Measurements from ENCODE around the gene NPAS3.
A peak's percentile ranks its signal among the peaks of the same experiment; 100 is the strongest.

Gene NPAS3

GRCh38 chr14:32938719-32939253, at the start of gene NPAS3:
NPAS3 (plus strand) TSS chr14:32938879.
- peak within 1 kb of the TSS in 4 of 5 donors; percentile 60 to 78 (median 73) for H3K9ac ChIP-seq (ENCODE audit: low read length in 5 of 5)
- H3K36me3 ChIP-seq (ENCODE audit: control insufficient read depth in 5 of 5, insufficient read depth in 5 of 5, low read length in 5 of 5) = no peaks in the 10 kb centered on the region
- no peaks in the 10 kb centered on the region for H3K9me3 ChIP-seq (ENCODE audit: control insufficient read depth in 5 of 5, low read length in 5 of 5)
- peak within 1 kb of the TSS; percentile 65 to 79 (median 71) for H3K4me3 ChIP-seq (ENCODE audit: low read depth in 1 of 5, low read length in 5 of 5)
- peaks cover 3 to 31% (median 27%) of the 10 kb centered on the region in 5 donors for H3K4me1 ChIP-seq (ENCODE audit: control insufficient read depth in 5 of 5, insufficient read depth in 5 of 5, low read length in 5 of 5)
- peak within 1 kb of the TSS; percentile 69 for H3K27ac ChIP-seq (ENCODE audit: low read depth, low read length)
- H3K27me3 ChIP-seq (ENCODE audit: control insufficient read depth in 5 of 5, insufficient read depth in 4 of 5, low read length in 5 of 5) = peaks cover 0 to 22% (median 18%) of the 10 kb centered on the region in 5 donors

DNA sequence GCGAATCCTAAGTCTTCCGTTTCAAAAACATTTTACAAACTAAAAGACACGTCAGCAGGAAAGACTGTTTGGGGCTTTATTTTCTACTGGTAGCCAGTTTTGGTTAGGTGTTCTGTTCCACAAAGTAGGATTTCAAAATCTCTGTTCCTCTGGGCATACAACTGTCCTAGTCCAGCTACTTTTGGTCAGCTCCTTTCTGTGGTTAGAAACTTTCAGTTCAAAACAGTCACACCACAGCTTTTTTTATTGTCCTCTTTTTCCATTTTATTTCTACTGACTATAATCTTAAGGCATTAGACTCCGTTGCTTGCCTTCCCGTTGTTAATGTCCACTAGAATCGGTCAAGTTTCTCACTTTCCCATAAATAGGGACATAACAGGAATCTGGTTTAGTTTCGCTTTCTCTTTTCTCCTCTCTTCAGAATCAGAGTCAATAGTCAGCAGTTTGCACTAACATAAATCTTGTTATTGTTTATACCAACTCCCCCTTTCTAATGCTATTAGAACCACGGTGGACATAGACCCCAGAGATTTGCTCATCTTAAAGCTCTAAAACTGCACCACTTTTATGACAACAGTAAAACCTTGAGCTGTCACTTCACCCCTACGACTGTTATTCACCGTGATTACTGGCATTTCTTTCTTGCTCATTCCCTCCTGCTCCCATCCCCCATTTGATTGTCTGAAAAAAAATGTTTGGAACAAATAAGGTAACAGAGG, 41.5 kb upstream of the NPAS3 start:
- peak overlapping the region; percentile 67 to 86 (median 75) for H3K4me3 ChIP-seq (ENCODE audit: low read depth in 1 of 5, low read length in 5 of 5)
- H3K9me3 ChIP-seq (ENCODE audit: control insufficient read depth in 5 of 5, low read length in 5 of 5) = no peaks in the 10 kb centered on the region
- H3K4me1 ChIP-seq (ENCODE audit: control insufficient read depth in 5 of 5, insufficient read depth in 5 of 5, low read length in 5 of 5) = peaks cover 0 to 10% (median 5%) of the 10 kb centered on the region in 5 donors
- no peaks in the 10 kb centered on the region for H3K36me3 ChIP-seq (ENCODE audit: control insufficient read depth in 5 of 5, insufficient read depth in 5 of 5, low read length in 5 of 5)
- H3K27ac ChIP-seq (ENCODE audit: low read depth, low read length) = peak overlapping the region; percentile 96
- no peaks in the 10 kb centered on the region for H3K27me3 ChIP-seq (ENCODE audit: control insufficient read depth in 5 of 5, insufficient read depth in 4 of 5, low read length in 5 of 5)
- peak overlapping the region; percentile 29 to 89 (median 74) for H3K9ac ChIP-seq (ENCODE audit: low read length in 5 of 5)

DNA sequence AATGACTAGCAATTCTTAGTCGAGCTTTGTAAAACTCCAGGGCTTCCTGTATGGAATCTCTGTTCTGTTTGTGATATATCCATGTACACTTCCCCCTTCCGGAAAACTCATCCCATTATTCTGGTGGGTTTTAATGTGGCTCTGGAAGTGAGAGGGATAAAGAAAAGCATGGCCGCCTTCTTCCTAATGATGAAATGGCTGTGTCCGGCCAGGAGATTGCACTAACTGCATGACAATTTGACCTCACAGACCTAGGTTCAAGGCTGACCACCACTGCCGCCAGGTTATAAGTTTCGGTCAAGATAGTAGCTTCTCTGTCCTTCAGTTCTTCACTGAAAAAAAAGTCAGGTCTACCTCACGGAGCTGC, 41.0 kb upstream of the NPAS3 start:
- Histone ChIP-seq H3K27ac (ENCODE audit: low read depth, low read length) (peak overlapping the region; percentile 96), H3K36me3 (ENCODE audit: control insufficient read depth in 5 of 5, insufficient read depth in 5 of 5, low read length in 5 of 5) (no peaks in the 10 kb centered on the region), H3K4me1 (ENCODE audit: control insufficient read depth in 5 of 5, insufficient read depth in 5 of 5, low read length in 5 of 5) (peaks cover 0 to 10% (median 5%) of the 10 kb centered on the region in 5 donors), H3K9me3 (ENCODE audit: control insufficient read depth in 5 of 5, low read length in 5 of 5) (no peaks in the 10 kb centered on the region), H3K4me3 (ENCODE audit: low read depth in 1 of 5, low read length in 5 of 5) (peak overlapping the region; percentile 67 to 86 (median 75)), H3K9ac (ENCODE audit: low read length in 5 of 5) (peak overlapping the region; percentile 29 to 89 (median 74)), H3K27me3 (ENCODE audit: control insufficient read depth in 5 of 5, insufficient read depth in 4 of 5, low read length in 5 of 5) (no peaks in the 10 kb centered on the region)

- peaks cover 0 to 10% (median 5%) of the 10 kb centered on the region in 5 donors for H3K4me1 ChIP-seq (ENCODE audit: control insufficient read depth in 5 of 5, insufficient read depth in 5 of 5, low read length in 5 of 5)
- no peak overlapping the region for H3K27ac ChIP-seq (ENCODE audit: low read depth, low read length)
- H3K27me3 ChIP-seq (ENCODE audit: control insufficient read depth in 5 of 5, insufficient read depth in 4 of 5, low read length in 5 of 5) = no peaks in the 10 kb centered on the region
- H3K9me3 ChIP-seq (ENCODE audit: control insufficient read depth in 5 of 5, low read length in 5 of 5) = no peaks in the 10 kb centered on the region
- H3K4me3 ChIP-seq (ENCODE audit: low read depth in 1 of 5, low read length in 5 of 5) = no peak overlapping the region
- no peak overlapping the region for H3K9ac ChIP-seq (ENCODE audit: low read length in 5 of 5)
- H3K36me3 ChIP-seq (ENCODE audit: control insufficient read depth in 5 of 5, insufficient read depth in 5 of 5, low read length in 5 of 5) = no peaks in the 10 kb centered on the region
Measured at GRCh38 chr14:32898876-32899275, 39.8 kb upstream of the NPAS3 start.

GRCh38 chr14:32900547-32900946, 38.1 kb upstream of the NPAS3 start:
- no peaks in the 10 kb centered on the region for H3K9me3 ChIP-seq (ENCODE audit: control insufficient read depth in 5 of 5, low read length in 5 of 5)
- H3K36me3 ChIP-seq (ENCODE audit: control insufficient read depth in 5 of 5, insufficient read depth in 5 of 5, low read length in 5 of 5) = no peaks in the 10 kb centered on the region

DNA sequence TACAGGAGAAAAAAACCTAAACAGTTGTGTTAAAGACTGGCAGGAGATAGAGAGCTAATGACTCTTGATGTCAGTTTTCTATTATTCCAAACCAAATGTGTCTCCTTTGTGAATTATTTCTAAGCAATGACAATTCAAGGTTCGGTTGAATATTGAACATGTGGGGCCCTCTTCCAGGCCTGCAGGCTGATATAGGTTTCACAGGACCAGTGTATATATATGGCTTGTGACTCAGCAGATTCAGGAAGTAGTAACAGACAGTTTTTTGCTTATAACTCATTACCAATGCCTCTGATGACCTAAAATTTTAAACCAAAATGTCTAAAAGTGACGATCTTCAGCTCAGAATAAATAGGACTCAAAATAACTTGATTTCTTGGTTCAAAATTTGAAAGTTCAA, 33.7 kb upstream of the NPAS3 start:
- Histone ChIP-seq H3K4me3 (ENCODE audit: low read depth in 1 of 5, low read length in 5 of 5) (no peak overlapping the region), H3K9me3 (ENCODE audit: control insufficient read depth in 5 of 5, low read length in 5 of 5) (no peaks in the 10 kb centered on the region), H3K27me3 (ENCODE audit: control insufficient read depth in 5 of 5, insufficient read depth in 4 of 5, low read length in 5 of 5) (peaks cover 0 to 2% (median 0%) of the 10 kb centered on the region in 5 donors), H3K27ac (ENCODE audit: low read depth, low read length) (no peak overlapping the region), H3K9ac (ENCODE audit: low read length in 5 of 5) (no peak overlapping the region), H3K4me1 (ENCODE audit: control insufficient read depth in 5 of 5, insufficient read depth in 5 of 5, low read length in 5 of 5) (no peaks in the 10 kb centered on the region), H3K36me3 (ENCODE audit: control insufficient read depth in 5 of 5, insufficient read depth in 5 of 5, low read length in 5 of 5) (no peaks in the 10 kb centered on the region)

More at GRCh38 chr14:32900547-32900946, 38.1 kb upstream of the NPAS3 start:
- Histone ChIP-seq H3K4me1 (ENCODE audit: control insufficient read depth in 5 of 5, insufficient read depth in 5 of 5, low read length in 5 of 5) (peaks cover 0 to 10% (median 5%) of the 10 kb centered on the region in 5 donors), H3K27ac (ENCODE audit: low read depth, low read length) (no peak overlapping the region), H3K9ac (ENCODE audit: low read length in 5 of 5) (no peak overlapping the region), H3K4me3 (ENCODE audit: low read depth in 1 of 5, low read length in 5 of 5) (no peak overlapping the region), H3K27me3 (ENCODE audit: control insufficient read depth in 5 of 5, insufficient read depth in 4 of 5, low read length in 5 of 5) (no peaks in the 10 kb centered on the region)

- H3K4me3 ChIP-seq (ENCODE audit: low read depth in 1 of 5, low read length in 5 of 5) = no peak overlapping the region
- peaks cover 0 to 2% (median 0%) of the 10 kb centered on the region in 5 donors for H3K27me3 ChIP-seq (ENCODE audit: control insufficient read depth in 5 of 5, insufficient read depth in 4 of 5, low read length in 5 of 5)
- no peaks in the 10 kb centered on the region for H3K36me3 ChIP-seq (ENCODE audit: control insufficient read depth in 5 of 5, insufficient read depth in 5 of 5, low read length in 5 of 5)
- H3K9me3 ChIP-seq (ENCODE audit: control insufficient read depth in 5 of 5, low read length in 5 of 5) = no peaks in the 10 kb centered on the region
- H3K4me1 ChIP-seq (ENCODE audit: control insufficient read depth in 5 of 5, insufficient read depth in 5 of 5, low read length in 5 of 5) = no peaks in the 10 kb centered on the region
- H3K9ac ChIP-seq (ENCODE audit: low read length in 5 of 5) = no peak overlapping the region
- H3K27ac ChIP-seq (ENCODE audit: low read depth, low read length) = no peak overlapping the region
Measured at GRCh38 chr14:32906672-32907071, 32.0 kb upstream of the NPAS3 start.

GRCh38 chr14:32908196-32909084, 30.2 kb upstream of the NPAS3 start:
- no peaks in the 10 kb centered on the region for H3K36me3 ChIP-seq (ENCODE audit: control insufficient read depth in 5 of 5, insufficient read depth in 5 of 5, low read length in 5 of 5)
- no peaks in the 10 kb centered on the region for H3K4me1 ChIP-seq (ENCODE audit: control insufficient read depth in 5 of 5, insufficient read depth in 5 of 5, low read length in 5 of 5)
- peaks cover 0 to 2% (median 0%) of the 10 kb centered on the region in 5 donors for H3K27me3 ChIP-seq (ENCODE audit: control insufficient read depth in 5 of 5, insufficient read depth in 4 of 5, low read length in 5 of 5)
- H3K9ac ChIP-seq (ENCODE audit: low read length in 5 of 5) = no peak overlapping the region
- no peak overlapping the region for H3K27ac ChIP-seq (ENCODE audit: low read depth, low read length)
- H3K9me3 ChIP-seq (ENCODE audit: control insufficient read depth in 5 of 5, low read length in 5 of 5) = no peaks in the 10 kb centered on the region
- H3K4me3 ChIP-seq (ENCODE audit: low read depth in 1 of 5, low read length in 5 of 5) = no peak overlapping the region

DNA sequence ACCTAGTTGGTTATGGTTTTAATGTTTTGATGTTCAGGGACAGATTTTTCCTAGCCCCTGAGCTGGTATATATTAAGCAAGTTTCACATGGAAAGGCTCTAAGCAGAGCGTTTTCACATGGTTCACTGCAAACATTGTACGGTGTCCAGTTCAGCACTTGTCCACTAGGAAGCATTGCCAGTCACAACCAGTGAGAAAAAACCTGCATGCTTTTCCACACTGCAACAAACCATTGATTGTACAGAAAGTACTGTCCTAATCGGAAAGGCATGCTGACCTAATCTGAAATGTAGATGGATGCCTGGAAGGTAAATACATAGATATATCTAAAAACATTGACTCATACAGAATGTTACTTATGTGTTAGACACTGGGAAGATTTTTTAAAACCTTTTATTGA, 25.0 kb upstream of the NPAS3 start:
- H3K36me3 ChIP-seq (ENCODE audit: control insufficient read depth in 5 of 5, insufficient read depth in 5 of 5, low read length in 5 of 5) = no peaks in the 10 kb centered on the region
- no peaks in the 10 kb centered on the region for H3K9me3 ChIP-seq (ENCODE audit: control insufficient read depth in 5 of 5, low read length in 5 of 5)
- no peak overlapping the region for H3K9ac ChIP-seq (ENCODE audit: low read length in 5 of 5)
- no peak overlapping the region for H3K4me3 ChIP-seq (ENCODE audit: low read depth in 1 of 5, low read length in 5 of 5)
- no peak overlapping the region for H3K27ac ChIP-seq (ENCODE audit: low read depth, low read length)
- no peaks in the 10 kb centered on the region for H3K4me1 ChIP-seq (ENCODE audit: control insufficient read depth in 5 of 5, insufficient read depth in 5 of 5, low read length in 5 of 5)
- H3K27me3 ChIP-seq (ENCODE audit: control insufficient read depth in 5 of 5, insufficient read depth in 4 of 5, low read length in 5 of 5) = peaks cover 0 to 4% (median 0%) of the 10 kb centered on the region in 5 donors

DNA sequence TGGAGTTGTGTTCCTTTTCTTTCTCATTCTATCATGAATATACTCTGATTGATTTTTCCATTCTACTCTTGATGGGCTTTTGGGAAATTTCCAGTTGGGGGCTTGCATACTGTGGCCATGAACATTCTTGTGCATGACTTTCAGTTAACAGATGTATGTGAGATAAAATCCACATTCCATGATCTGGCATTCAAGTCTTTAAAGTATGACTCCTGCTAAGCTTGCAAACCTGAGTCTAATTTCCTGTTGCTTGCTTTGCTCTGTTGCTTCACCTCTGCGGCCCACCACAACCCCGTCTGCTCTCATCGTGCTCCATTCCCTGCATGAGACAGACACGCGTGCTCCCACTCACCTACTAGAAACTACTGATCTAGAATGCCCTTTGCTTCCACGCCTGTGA, 24.3 kb upstream of the NPAS3 start:
- Histone ChIP-seq H3K36me3 (ENCODE audit: control insufficient read depth in 5 of 5, insufficient read depth in 5 of 5, low read length in 5 of 5) (no peaks in the 10 kb centered on the region), H3K9ac (ENCODE audit: low read length in 5 of 5) (no peak overlapping the region), H3K4me3 (ENCODE audit: low read depth in 1 of 5, low read length in 5 of 5) (no peak overlapping the region), H3K9me3 (ENCODE audit: control insufficient read depth in 5 of 5, low read length in 5 of 5) (no peaks in the 10 kb centered on the region), H3K27me3 (ENCODE audit: control insufficient read depth in 5 of 5, insufficient read depth in 4 of 5, low read length in 5 of 5) (peaks cover 0 to 4% (median 0%) of the 10 kb centered on the region in 5 donors), H3K4me1 (ENCODE audit: control insufficient read depth in 5 of 5, insufficient read depth in 5 of 5, low read length in 5 of 5) (no peaks in the 10 kb centered on the region), H3K27ac (ENCODE audit: low read depth, low read length) (no peak overlapping the region)
